Memory B cell (primary cell): ENCODE results near the gene CHD3.

Experiments used
- ATAC-seq: fragments of 150-1000 bp; cut with Tn5 transposase; 2 replicates; pipeline ENCODE4 v1.10.0; 2021; ENCODE audit warnings: low read depth, mild to moderate bottlenecking, moderate library complexity
- DNase-seq, 2 donors: peaks; one replicate each; pipeline ENCODE4 v3.0.0; 2022; ENCODE audit warnings: low spot score in 2 of 2
- H3K27ac Mint-ChIP-seq: one replicate; pipeline ENCODE4 v1.8.0; 2022; ENCODE audit warnings: mild to moderate bottlenecking, moderate library complexity, mixed read lengths
- H3K27me3 Mint-ChIP-seq: one replicate; pipeline ENCODE4 v1.8.0; 2022; ENCODE audit warnings: mixed read lengths
- H3K36me3 Mint-ChIP-seq: one replicate; pipeline ENCODE4 v1.8.0; 2022; ENCODE audit warnings: mild to moderate bottlenecking, mixed read lengths
- H3K4me1 Mint-ChIP-seq: one replicate; pipeline ENCODE4 v1.8.0; 2022; ENCODE audit warnings: mixed read lengths
- H3K4me3 Mint-ChIP-seq: one replicate; pipeline ENCODE4 v1.8.0; 2022; ENCODE audit warnings: mild to moderate bottlenecking, moderate library complexity, mixed read lengths
- H3K9me3 Mint-ChIP-seq: one replicate; pipeline ENCODE4 v1.8.0; 2022; ENCODE audit warnings: mixed read lengths

Gene CHD3

DNA sequence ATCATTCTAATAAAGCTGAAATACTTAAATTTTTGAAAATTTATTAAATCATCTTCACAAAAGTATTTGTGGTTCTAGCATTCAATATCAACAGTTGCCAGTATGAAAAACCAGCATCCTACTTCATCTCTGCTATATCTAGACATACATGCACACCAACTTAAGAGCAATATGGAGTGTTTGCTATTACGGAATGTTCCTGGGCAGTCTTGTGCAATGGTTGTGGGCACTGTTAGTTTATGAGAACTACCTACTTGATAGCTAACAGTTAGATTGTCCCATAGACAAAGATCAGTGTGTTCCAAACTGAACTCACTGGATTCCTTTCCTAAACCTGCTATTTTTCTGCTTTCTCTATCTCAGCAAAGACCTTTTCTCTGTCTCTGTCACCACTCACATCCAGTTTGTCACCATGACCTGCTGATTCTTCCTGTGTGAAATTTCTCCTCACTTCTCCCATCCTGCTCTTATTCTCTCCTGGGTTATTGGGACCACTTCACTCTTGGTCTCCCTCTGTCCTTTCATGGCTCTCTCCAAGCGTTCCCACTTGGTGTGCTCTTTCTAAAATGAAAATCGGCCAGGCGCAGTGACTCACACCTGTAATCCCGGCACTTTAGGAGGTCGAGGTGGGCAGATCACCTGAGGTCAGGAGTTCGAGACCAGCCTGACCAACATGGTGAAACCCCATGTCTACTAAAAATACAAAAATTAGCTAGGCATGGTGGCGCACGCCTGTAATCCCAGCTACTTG lies 71.1 kb downstream of the CHD3 start:
- H3K9me3 Mint-ChIP-seq, result no peaks in the 10 kb centered on the region
- DNase-seq, result no peak

DNA sequence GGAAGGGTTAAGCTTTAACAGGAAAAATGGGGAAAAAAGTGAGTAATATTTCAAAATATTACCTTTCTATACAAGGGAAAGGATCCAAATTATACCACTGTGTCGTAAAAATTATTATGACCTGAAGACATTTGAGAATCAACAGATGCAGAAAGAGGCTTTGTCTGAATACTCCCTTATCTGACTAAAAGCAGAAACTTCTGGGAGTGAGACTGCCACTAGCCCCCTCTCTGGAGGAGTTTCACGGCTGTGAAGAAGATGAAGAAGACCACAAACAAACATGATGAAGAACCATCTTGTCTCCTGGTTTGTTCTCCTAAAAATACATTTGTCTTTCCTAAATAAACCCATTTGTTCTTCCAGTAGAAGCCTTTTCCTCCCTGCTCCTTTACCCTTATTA lies 72.8 kb downstream of the CHD3 start:
- no peak overlapping the region for H3K27ac Mint-ChIP-seq

More for the DNA sequence above, 71.1 kb downstream of the CHD3 start:
- Mint-ChIP-seq H3K27me3 (peaks cover 15% of the 10 kb centered on the region), H3K27ac (no peak overlapping the region), H3K36me3 (no peaks in the 10 kb centered on the region), H3K4me3 (no peak overlapping the region), H3K4me1 (no peaks in the 10 kb centered on the region)
- no peak for ATAC-seq

More for the DNA sequence above, 72.8 kb downstream of the CHD3 start:
- no peaks in the 10 kb centered on the region for H3K36me3 Mint-ChIP-seq
- no peak overlapping the region for H3K4me3 Mint-ChIP-seq
- H3K9me3 Mint-ChIP-seq, result no peaks in the 10 kb centered on the region
- H3K4me1 Mint-ChIP-seq, result no peaks in the 10 kb centered on the region
- H3K27me3 Mint-ChIP-seq, result peaks cover 15% of the 10 kb centered on the region
- ATAC-seq (no peak), DNase-seq (no peak)
